H9 (cell line): Measurements from ENCODE around the gene RASL10B. TPM values are rescaled to one million over a fixed set of nuclear protein-coding genes. Genes with fewer than 3 reads are reported as not detected.

Experiments used
- DNase-seq: peaks from one replicate; pipeline ENCODE4 v3.0.0-alpha.2; 2017
- H2AFZ ChIP-seq: one replicate; pipeline ENCODE4 v1.6.1; 2013; ENCODE audit warnings: mild to moderate bottlenecking, low read length, control low read depth, moderate library complexity
- H2AK5ac ChIP-seq: 2 replicates; pipeline ENCODE4 v1.6.1; 2013; ENCODE audit warnings: low read length, control low read depth, mixed read lengths; ENCODE audit not compliant: insufficient read length
- H2BK120ac ChIP-seq: one replicate; pipeline ENCODE4 v1.6.1; 2013; ENCODE audit warnings: low read depth, mild to moderate bottlenecking, low read length, control low read depth, inconsistent platforms; ENCODE audit not compliant: poor library complexity, severe bottlenecking
- H2BK12ac ChIP-seq: 2 replicates; pipeline ENCODE4 v1.6.1; 2013; ENCODE audit warnings: low read length, control low read depth, mixed read lengths, low read depth; ENCODE audit not compliant: insufficient read length
- H2BK15ac ChIP-seq: 2 replicates; pipeline ENCODE4 v1.6.1; 2013; ENCODE audit warnings: low read depth, low read length, control low read depth
- H2BK20ac ChIP-seq: one replicate; pipeline ENCODE4 v1.6.1; 2013; ENCODE audit warnings: low read depth, mild to moderate bottlenecking, low read length, control low read depth, inconsistent platforms; ENCODE audit not compliant: poor library complexity, severe bottlenecking
- H2BK5ac ChIP-seq: 2 replicates; pipeline ENCODE4 v1.6.1; 2013; ENCODE audit warnings: low read length, control low read depth, mixed read lengths; ENCODE audit not compliant: insufficient read length
- H3K14ac ChIP-seq: 2 replicates; pipeline ENCODE4 v1.6.1; 2013; ENCODE audit warnings: low read length, control low read depth; ENCODE audit not compliant: insufficient read depth
- H3K18ac ChIP-seq: 2 replicates; pipeline ENCODE4 v1.6.1; 2013; ENCODE audit warnings: low read depth, mild to moderate bottlenecking, mixed read lengths, low read length, control low read depth; ENCODE audit not compliant: insufficient read length
- H3K23ac ChIP-seq: 2 replicates; pipeline ENCODE4 v1.6.1; 2013; ENCODE audit warnings: low read length, control low read depth, mixed read lengths, low read depth; ENCODE audit not compliant: insufficient read length
- H3K23me2 ChIP-seq: 2 replicates; pipeline ENCODE4 v1.6.1; 2013; ENCODE audit warnings: low read depth, mild to moderate bottlenecking, mixed read lengths, low read length, control low read depth; ENCODE audit not compliant: insufficient read length, poor library complexity, severe bottlenecking
- H3K27ac ChIP-seq: 2 replicates; pipeline ENCODE4 v1.5.1; 2013; ENCODE audit warnings: low read length, control low read depth, mixed read lengths, low read depth; ENCODE audit not compliant: insufficient read length
- H3K27me3 ChIP-seq: 2 replicates; pipeline ENCODE4 v1.6.1; 2013; ENCODE audit warnings: low read length, control low read depth, inconsistent platforms; ENCODE audit not compliant: insufficient read depth
- H3K4ac ChIP-seq: 2 replicates; pipeline ENCODE4 v1.6.1; 2013; ENCODE audit warnings: low read depth, mild to moderate bottlenecking, control low read depth, inconsistent platforms, low read length, moderate library complexity
- H3K4me1 ChIP-seq: 2 replicates; pipeline ENCODE4 v1.6.1; 2013; ENCODE audit warnings: low read length, control low read depth, inconsistent platforms; ENCODE audit not compliant: insufficient read depth
- H3K4me2 ChIP-seq: 2 replicates; pipeline ENCODE4 v1.6.1; 2013; ENCODE audit warnings: low read length, control low read depth, mixed read lengths; ENCODE audit not compliant: insufficient read length, insufficient read depth
- H3K56ac ChIP-seq: 2 replicates; pipeline ENCODE4 v1.6.1; 2013; ENCODE audit warnings: low read depth, mild to moderate bottlenecking, mixed read lengths, low read length, control low read depth; ENCODE audit not compliant: insufficient read length
- H3K79me1 ChIP-seq: 2 replicates; pipeline ENCODE4 v1.6.1; 2013; ENCODE audit warnings: low read depth, mild to moderate bottlenecking, moderate library complexity, low read length, control low read depth, inconsistent platforms; ENCODE audit not compliant: insufficient read depth, poor library complexity, severe bottlenecking
- H3K79me2 ChIP-seq: 2 replicates; pipeline ENCODE4 v1.6.1; 2013; ENCODE audit warnings: low read length, control low read depth, inconsistent platforms; ENCODE audit not compliant: insufficient read depth
- H3K9ac ChIP-seq: 2 replicates; pipeline ENCODE4 v1.6.1; 2013; ENCODE audit warnings: low read length, control low read depth, mixed read lengths; ENCODE audit not compliant: insufficient read length; ENCODE audit errors: extremely low read depth
- H3K9me3 ChIP-seq: one replicate; pipeline ENCODE4 v1.6.1; 2013; ENCODE audit warnings: low read depth, low read length, inconsistent platforms; ENCODE audit not compliant: control insufficient read depth
- H3T11ph ChIP-seq: one replicate; pipeline ENCODE4 v1.6.1; 2013; ENCODE audit warnings: mild to moderate bottlenecking, low read length, control low read depth, inconsistent platforms
- H4K20me1 ChIP-seq: one replicate; pipeline ENCODE4 v1.6.1; 2013; ENCODE audit not compliant: control insufficient read depth, insufficient read length, insufficient read depth
- H4K5ac ChIP-seq: 2 replicates; pipeline ENCODE4 v1.6.1; 2013; ENCODE audit warnings: low read depth, mild to moderate bottlenecking, mixed read lengths, low read length, control low read depth; ENCODE audit not compliant: insufficient read length
- H4K8ac ChIP-seq: replicated peaks from 2 replicates; pipeline ENCODE4 v1.6.1; 2013; ENCODE audit warnings: low read length, control low read depth, mixed read lengths, low read depth; ENCODE audit not compliant: insufficient read length
- H4K91ac ChIP-seq: 2 replicates; pipeline ENCODE4 v1.6.1; 2013; ENCODE audit warnings: low read depth, mild to moderate bottlenecking, moderate library complexity, mixed read lengths, low read length, control low read depth; ENCODE audit not compliant: insufficient read length
- H3K27ac Mint-ChIP-seq, 3 experiments: 2 replicates in 2 of 3; 3 replicates in 1 of 3; pipeline ENCODE4 v1.8.0; 2020 to 2021; ENCODE audit warnings: mixed read lengths in 3 of 3, mild to moderate bottlenecking in 1 of 3, moderate library complexity in 1 of 3
- H3K27me3 Mint-ChIP-seq: 2 replicates; pipeline ENCODE4 v1.8.0; 2021; ENCODE audit warnings: low read depth, mild to moderate bottlenecking, moderate library complexity, mixed read lengths
- H3K36me3 Mint-ChIP-seq, 3 experiments: 2 replicates in 2 of 3; 3 replicates in 1 of 3; pipeline ENCODE4 v1.8.0; 2020 to 2021; ENCODE audit warnings: low read depth in 3 of 3, mixed read lengths in 3 of 3; ENCODE audit not compliant: insufficient read depth in 1 of 3
- H3K4me1 Mint-ChIP-seq, 2 experiments: 2 replicates each; pipeline ENCODE4 v1.8.0; 2020; ENCODE audit warnings: mixed read lengths in 2 of 2
- H3K4me3 Mint-ChIP-seq, 2 experiments: 2 replicates in 1 of 2; 3 replicates in 1 of 2; pipeline ENCODE4 v1.8.0; 2020 to 2021; ENCODE audit warnings: mild to moderate bottlenecking in 2 of 2, mixed read lengths in 2 of 2, moderate library complexity in 1 of 2
- H3K9me3 Mint-ChIP-seq, 2 experiments: 2 replicates in 1 of 2; 3 replicates in 1 of 2; pipeline ENCODE4 v1.8.0; 2020; ENCODE audit warnings: mild to moderate bottlenecking in 2 of 2, mixed read lengths in 2 of 2, moderate library complexity in 1 of 2
- CTCF ChIP-seq: fragments of 200-600 bp; sonication (generic); conservative IDR thresholded peaks from 3 replicates; pipeline ENCODE4 v1.8.0; 2021; ENCODE audit warnings: antibody characterized with exemption, mild to moderate bottlenecking
- WGBS: extraction: QIAGEN DNeasy Blood & Tissue Kit; methylation state at CpG from one replicate; pipeline ENCODE4 v1.1.7; 2013; ENCODE audit warnings: missing lambda C conversion rate, low lambda C conversion rate, mixed read lengths; ENCODE audit not compliant: insufficient read length; ENCODE audit errors: extremely low coverage; 5-methylcytosine and 5-hydroxymethylcytosine counted together
- long read RNA-seq: library from polyadenylated mRNA; unstranded; transcript quantifications from one replicate; pipeline ENCODE4 v2.0.0, GENCODE V29; 2020
- total RNA-seq: library from RNA; stranded (reverse); gene quantifications from 2 replicates; pipeline ENCODE4 v1.2.1, GENCODE V29; 2021

RASL10B gene
- total RNA-seq = 15.0 and 15.9 TPM in 2 replicates
- long read RNA-seq, partial matches to known transcripts = 8 of 9 reads
- long read RNA-seq, other reads (novel, unspliced or antisense) = 0 of 9 reads

GRCh38 chr17:35731239-35731916 is at the start of gene RASL10B:
Gene RASL10B, plus strand, starts transcription at chr17:35731639. Its CDS starts 3,546 bp downstream, at chr17:35735185.
- Histone ChIP-seq H3K23me2 (peaks cover 6% of the 10 kb centered on the region), H3K4ac (no peak within 1 kb of the TSS), H3K79me2 (no peaks in the 10 kb centered on the region), H3K79me1 (no peaks in the 10 kb centered on the region), H3K23ac (no peak within 1 kb of the TSS), H2BK120ac (no peak within 1 kb of the TSS), H4K20me1 (no peaks in the 10 kb centered on the region), H3K4me1 (peaks cover 3% of the 10 kb centered on the region; the same call in 1 of the 2 replicates), H3K4me2 (peak within 1 kb of the TSS; percentile 70), H2BK5ac (no peak within 1 kb of the TSS), H3K9me3 (no peaks in the 10 kb centered on the region), H4K8ac (no peak within 1 kb of the TSS), H3K27me3 (no peaks in the 10 kb centered on the region), H3K14ac (no peak within 1 kb of the TSS), H3T11ph (no peak within 1 kb of the TSS), H3K9ac (peak within 1 kb of the TSS; percentile 26), H3K56ac (no peak within 1 kb of the TSS), H4K5ac (no peak within 1 kb of the TSS), H3K27ac (no peak within 1 kb of the TSS), H2BK15ac (no peak within 1 kb of the TSS), H2AFZ (no peak within 1 kb of the TSS), H4K91ac (no peak within 1 kb of the TSS), H2BK12ac (no peak within 1 kb of the TSS), H3K18ac (no peak within 1 kb of the TSS), H2AK5ac (no peak within 1 kb of the TSS), H2BK20ac (no peak within 1 kb of the TSS)
- H3K27ac Mint-ChIP-seq = peak within 1 kb of the TSS in 1 of 3 experiments; percentile 42; a peak in 2 of 7 replicates
- peak within 1 kb of the TSS; percentile 81 to 92 for H3K4me3 Mint-ChIP-seq
- no peaks in the 10 kb centered on the region for H3K36me3 Mint-ChIP-seq
- peaks cover 29 to 40% of the 10 kb centered on the region in 2 experiments for H3K4me1 Mint-ChIP-seq
- H3K27me3 Mint-ChIP-seq = peaks cover 27% of the 10 kb centered on the region
- no peak for TF ChIP-seq CTCF
- no peaks in the 10 kb centered on the region for H3K9me3 Mint-ChIP-seq
- no CpG with 5 or more reads among the region's 44 CpGs for whole genome bisulfite sequencing
- DNase-seq = peak; percentile 83
